ENCODE measurements around the gene PRKN. TPM values are rescaled to one million over a fixed set of nuclear protein-coding genes. Genes with fewer than 3 reads are reported as not detected.

Gene PRKN
- total and polyA plus RNA-seq, 3 experiments from 2014 or later, result 0.22 to 1.0 (median 0.55) TPM

GRCh38 chr6:162625846-162626540, 101.6 kb downstream of the PRKN start:
- Mint-ChIP-seq H3K27me3 (peaks cover 0 to 2% of the 10 kb centered on the region in 2 donors), H3K9me3 (peaks cover 0 to 26% (median 6%) of the 10 kb centered on the region in 5 donors), H3K27ac (no peak overlapping the region), H3K4me1 (no peaks in the 10 kb centered on the region), H3K36me3 (peaks cover 0 to 27% (median 1%) of the 10 kb centered on the region in 3 donors), H3K4me3 (no peak overlapping the region)
- no peaks in the 10 kb centered on the region for H3K27me3 ChIP-seq (ENCODE audit: insufficient read depth, low read length, poor library complexity, severe bottlenecking)
- H3K27ac ChIP-seq (ENCODE audit: low read depth, low read length), result no peak overlapping the region
- POLR2A ChIA-PET, result no interaction called here
- no peak for DNase-seq
- H3K36me3 ChIP-seq (ENCODE audit: insufficient read depth, low read length), result no peaks in the 10 kb centered on the region
- no peaks in the 10 kb centered on the region for H3K9me3 ChIP-seq (ENCODE audit: low read length)
- no peak overlapping the region for H3K4me3 ChIP-seq (ENCODE audit: low read length)
- no peaks in the 10 kb centered on the region for H3K4me1 ChIP-seq (ENCODE audit: insufficient read depth, low read length)
- CTCF ChIA-PET, result no interaction called here

DNA sequence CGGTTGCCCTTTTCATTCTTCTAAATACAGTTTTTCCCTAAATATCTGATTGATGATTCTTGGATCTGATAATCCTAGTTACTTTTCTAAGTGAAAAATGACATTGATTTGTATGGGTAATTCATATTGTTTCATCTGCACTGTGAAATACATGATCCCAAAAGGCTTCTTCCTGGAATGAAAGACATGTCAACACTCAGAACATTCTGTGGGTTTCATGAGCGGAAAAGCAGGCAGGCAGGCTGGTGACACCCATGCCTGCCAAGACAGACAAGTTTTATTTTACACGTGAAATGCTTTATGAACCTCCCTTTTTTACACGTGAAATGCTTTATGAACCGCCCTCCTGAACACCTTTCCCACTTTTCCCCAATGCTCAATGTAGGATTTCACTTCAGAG, 105.0 kb downstream of the PRKN start:
- no peak overlapping the region for H3K27ac Mint-ChIP-seq
- H3K36me3 Mint-ChIP-seq, result peaks cover 0 to 19% (median 1%) of the 10 kb centered on the region in 3 donors

DNA sequence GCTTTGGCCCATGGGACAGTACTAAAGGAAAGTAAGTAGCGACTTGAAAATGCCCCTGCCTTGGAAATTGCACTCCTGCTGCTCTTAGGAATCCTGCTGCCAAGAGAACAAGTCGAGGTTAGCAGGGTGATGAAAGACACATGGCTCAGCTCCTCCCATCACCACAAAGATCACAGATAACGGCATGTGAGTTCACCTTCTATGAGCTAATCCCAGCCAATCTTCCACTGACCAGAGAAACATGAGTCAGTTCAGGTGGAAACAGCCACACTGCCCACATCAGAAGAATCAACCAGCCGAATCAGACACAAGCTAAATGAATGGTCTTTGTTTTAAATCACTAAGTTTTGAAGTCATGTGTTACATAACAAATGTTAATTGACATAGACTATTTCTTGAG, 106.3 kb downstream of the PRKN start:
- Mint-ChIP-seq H3K36me3 (peaks cover 0 to 12% (median 1%) of the 10 kb centered on the region in 3 donors), H3K27me3 (peaks cover 0 to 2% of the 10 kb centered on the region in 2 donors), H3K27ac (no peak overlapping the region), H3K9me3 (peaks cover 0 to 9% (median 4%) of the 10 kb centered on the region in 5 donors), H3K4me3 (no peak overlapping the region), H3K4me1 (no peaks in the 10 kb centered on the region)
- H3K36me3 ChIP-seq (ENCODE audit: insufficient read depth, low read length), result no peaks in the 10 kb centered on the region
- H3K27me3 ChIP-seq (ENCODE audit: insufficient read depth, low read length, poor library complexity, severe bottlenecking), result no peaks in the 10 kb centered on the region
- H3K4me1 ChIP-seq (ENCODE audit: insufficient read depth, low read length), result no peaks in the 10 kb centered on the region
- H3K27ac ChIP-seq (ENCODE audit: low read depth, low read length), result no peak overlapping the region
- H3K4me3 ChIP-seq (ENCODE audit: low read length), result no peak overlapping the region
- no peaks in the 10 kb centered on the region for H3K9me3 ChIP-seq (ENCODE audit: low read length)
- CTCF ChIA-PET, result no interaction called here
- DNase-seq, result no peak
- POLR2A ChIA-PET, result no interaction called here

More for the DNA sequence above, 105.0 kb downstream of the PRKN start:
- no peaks in the 10 kb centered on the region for H3K9me3 ChIP-seq (ENCODE audit: low read length)
- no peaks in the 10 kb centered on the region for H3K36me3 ChIP-seq (ENCODE audit: insufficient read depth, low read length)
- ChIA-PET CTCF (no interaction called here), POLR2A (no interaction called here)
- H3K9me3 Mint-ChIP-seq, result peaks cover 0 to 9% (median 4%) of the 10 kb centered on the region in 5 donors
- no peaks in the 10 kb centered on the region for H3K4me1 ChIP-seq (ENCODE audit: insufficient read depth, low read length)
- no peak overlapping the region for H3K27ac ChIP-seq (ENCODE audit: low read depth, low read length)
- DNase-seq, result no peak
- no peaks in the 10 kb centered on the region for H3K4me1 Mint-ChIP-seq
- no peaks in the 10 kb centered on the region for H3K27me3 ChIP-seq (ENCODE audit: insufficient read depth, low read length, poor library complexity, severe bottlenecking)
- no peak overlapping the region for H3K4me3 ChIP-seq (ENCODE audit: low read length)
- H3K4me3 Mint-ChIP-seq, result no peak overlapping the region
- peaks cover 0 to 2% of the 10 kb centered on the region in 2 donors for H3K27me3 Mint-ChIP-seq

- Histone ChIP-seq H3K9me3 (ENCODE audit: low read length) (no peaks in the 10 kb centered on the region), H3K36me3 (ENCODE audit: insufficient read depth, low read length) (no peaks in the 10 kb centered on the region), H3K4me1 (ENCODE audit: insufficient read depth, low read length) (no peaks in the 10 kb centered on the region), H3K4me3 (ENCODE audit: low read length) (no peak overlapping the region), H3K27me3 (ENCODE audit: insufficient read depth, low read length, poor library complexity, severe bottlenecking) (no peaks in the 10 kb centered on the region), H3K27ac (ENCODE audit: low read depth, low read length) (no peak overlapping the region)
- Mint-ChIP-seq H3K27me3 (peaks cover 0 to 2% of the 10 kb centered on the region in 2 donors), H3K4me3 (no peak overlapping the region), H3K36me3 (peaks cover 0 to 8% (median 1%) of the 10 kb centered on the region in 3 donors), H3K4me1 (no peaks in the 10 kb centered on the region), H3K27ac (no peak overlapping the region), H3K9me3 (peaks cover 0 to 7% (median 2%) of the 10 kb centered on the region in 5 donors)
- no peak for DNase-seq
- POLR2A ChIA-PET, result no interaction called here
- CTCF ChIA-PET, result no interaction called here
Measured at GRCh38 chr6:162620073-162620472, 107.5 kb downstream of the PRKN start.

GRCh38 chr6:162618448-162619002, 109.0 kb downstream of the PRKN start:
- H3K4me3 ChIP-seq (ENCODE audit: low read length), result no peak overlapping the region

DNA sequence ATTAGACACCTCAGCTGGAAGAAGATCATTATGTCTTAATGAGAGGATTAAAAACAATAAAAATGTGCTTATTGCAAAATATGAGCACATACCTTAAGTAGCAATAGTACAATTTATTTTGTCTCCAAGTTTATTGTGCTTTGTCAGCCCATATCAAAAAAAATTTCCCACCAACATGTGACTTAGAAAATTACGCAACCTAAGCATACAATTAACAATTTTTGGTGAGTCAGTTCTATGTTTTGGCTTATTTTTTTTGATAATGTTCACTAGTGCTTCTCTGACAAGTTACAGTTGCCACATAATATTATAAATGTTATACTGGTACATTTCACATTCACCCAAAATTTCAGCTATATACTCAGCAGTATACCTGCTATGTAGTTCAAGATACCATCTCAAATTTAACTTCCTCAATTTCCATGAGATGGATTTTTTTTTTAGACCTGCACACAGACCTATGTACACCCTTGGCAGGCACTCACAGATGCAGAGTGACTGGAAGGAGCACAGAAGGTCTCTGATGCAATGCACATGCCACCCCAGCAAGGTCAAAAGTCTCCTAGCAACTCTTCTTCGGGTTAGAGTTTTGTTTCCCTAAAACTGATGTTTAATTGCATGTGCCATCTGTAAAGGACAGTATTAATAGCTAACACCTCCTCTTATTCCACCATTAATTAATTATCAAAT, 112.4 kb downstream of the PRKN start:
- CTCF ChIA-PET, result no interaction called here
- Histone ChIP-seq H3K27me3 (ENCODE audit: insufficient read depth, low read length, poor library complexity, severe bottlenecking) (no peaks in the 10 kb centered on the region), H3K4me1 (ENCODE audit: insufficient read depth, low read length) (no peaks in the 10 kb centered on the region), H3K4me3 (ENCODE audit: low read length) (no peak overlapping the region), H3K36me3 (ENCODE audit: insufficient read depth, low read length) (no peaks in the 10 kb centered on the region), H3K9me3 (ENCODE audit: low read length) (no peaks in the 10 kb centered on the region), H3K27ac (ENCODE audit: low read depth, low read length) (no peak overlapping the region)
- Mint-ChIP-seq H3K27me3 (no peaks in the 10 kb centered on the region), H3K4me1 (no peaks in the 10 kb centered on the region), H3K36me3 (peaks cover 0 to 3% (median 0%) of the 10 kb centered on the region in 3 donors), H3K4me3 (no peak overlapping the region), H3K27ac (no peak overlapping the region), H3K9me3 (peaks cover 0 to 17% (median 0%) of the 10 kb centered on the region in 5 donors)
- POLR2A ChIA-PET, result no interaction called here
- DNase-seq, result no peak

More at GRCh38 chr6:162618448-162619002, 109.0 kb downstream of the PRKN start:
- peaks cover 0 to 7% (median 0%) of the 10 kb centered on the region in 5 donors for H3K9me3 Mint-ChIP-seq
- POLR2A ChIA-PET, result no interaction called here
- H3K27ac ChIP-seq (ENCODE audit: low read depth, low read length), result no peak overlapping the region
- H3K4me3 Mint-ChIP-seq, result no peak overlapping the region
- no peaks in the 10 kb centered on the region for H3K27me3 Mint-ChIP-seq
- H3K9me3 ChIP-seq (ENCODE audit: low read length), result no peaks in the 10 kb centered on the region
- no peaks in the 10 kb centered on the region for H3K36me3 ChIP-seq (ENCODE audit: insufficient read depth, low read length)
- H3K27ac Mint-ChIP-seq, result no peak overlapping the region
- no peak for DNase-seq
- CTCF ChIA-PET, result no interaction called here
- no peaks in the 10 kb centered on the region for H3K4me1 Mint-ChIP-seq
- peaks cover 0 to 6% (median 1%) of the 10 kb centered on the region in 3 donors for H3K36me3 Mint-ChIP-seq
- no peaks in the 10 kb centered on the region for H3K4me1 ChIP-seq (ENCODE audit: insufficient read depth, low read length)
- H3K27me3 ChIP-seq (ENCODE audit: insufficient read depth, low read length, poor library complexity, severe bottlenecking), result no peaks in the 10 kb centered on the region

DNA sequence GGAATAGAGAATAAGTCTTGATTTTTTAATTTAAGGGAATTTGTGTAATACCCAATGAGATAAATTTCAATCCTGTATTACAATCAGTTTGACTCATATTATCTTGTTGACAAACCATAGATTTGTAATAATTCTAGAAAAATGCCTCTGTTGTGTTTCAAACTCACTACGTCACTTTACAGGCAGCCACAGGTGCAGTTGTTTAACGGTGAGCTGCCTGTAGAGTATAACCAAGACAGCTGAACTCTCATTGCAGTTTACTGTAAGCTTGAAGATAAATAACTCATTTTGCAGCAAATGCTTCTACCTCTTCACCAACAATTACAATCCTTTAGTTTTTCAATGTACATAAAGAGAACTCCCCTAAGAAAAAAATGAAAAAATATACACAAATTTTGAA, 114.3 kb downstream of the PRKN start:
- ChIA-PET CTCF (no interaction called here), POLR2A (no interaction called here)
- peaks cover 0 to 3% (median 0%) of the 10 kb centered on the region in 3 donors for H3K36me3 Mint-ChIP-seq

DNA sequence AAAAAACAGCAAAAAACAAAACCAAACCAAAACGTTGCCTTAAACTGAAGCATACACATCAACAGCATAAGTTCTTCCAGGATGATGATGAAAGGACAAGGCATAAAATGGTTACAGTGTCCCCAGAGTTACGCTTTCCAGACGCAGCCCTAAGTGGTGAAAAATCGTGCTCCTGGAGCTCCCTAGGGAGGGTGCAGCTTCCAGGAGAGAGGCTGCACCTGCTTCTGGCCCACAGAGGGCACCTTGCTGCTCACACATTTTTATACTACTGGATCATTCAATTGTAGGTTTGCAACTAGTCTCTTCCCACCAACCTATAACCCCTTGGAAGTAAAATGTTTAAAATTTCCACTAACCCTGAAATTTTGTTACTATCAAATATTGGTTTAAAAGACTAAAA, 115.0 kb downstream of the PRKN start:
- Histone ChIP-seq H3K9me3 (ENCODE audit: low read length) (no peaks in the 10 kb centered on the region), H3K27ac (ENCODE audit: low read depth, low read length) (no peak overlapping the region), H3K4me3 (ENCODE audit: low read length) (no peak overlapping the region), H3K36me3 (ENCODE audit: insufficient read depth, low read length) (no peaks in the 10 kb centered on the region), H3K27me3 (ENCODE audit: insufficient read depth, low read length, poor library complexity, severe bottlenecking) (no peaks in the 10 kb centered on the region), H3K4me1 (ENCODE audit: insufficient read depth, low read length) (no peaks in the 10 kb centered on the region)
- ChIA-PET POLR2A (no interaction called here), CTCF (no interaction called here)
- Mint-ChIP-seq H3K36me3 (peaks cover 0 to 3% (median 0%) of the 10 kb centered on the region in 3 donors), H3K27ac (no peak overlapping the region), H3K4me3 (no peak overlapping the region), H3K9me3 (peaks cover 0 to 17% (median 0%) of the 10 kb centered on the region in 5 donors), H3K27me3 (no peaks in the 10 kb centered on the region), H3K4me1 (no peaks in the 10 kb centered on the region)
- no peak for DNase-seq

More for the DNA sequence above, 114.3 kb downstream of the PRKN start:
- Mint-ChIP-seq H3K27ac (no peak overlapping the region), H3K27me3 (no peaks in the 10 kb centered on the region), H3K4me3 (no peak overlapping the region), H3K4me1 (no peaks in the 10 kb centered on the region), H3K9me3 (peaks cover 0 to 17% (median 0%) of the 10 kb centered on the region in 5 donors)
- DNase-seq, result no peak
- H3K4me3 ChIP-seq (ENCODE audit: low read length), result no peak overlapping the region
- H3K4me1 ChIP-seq (ENCODE audit: insufficient read depth, low read length), result no peaks in the 10 kb centered on the region
- no peaks in the 10 kb centered on the region for H3K36me3 ChIP-seq (ENCODE audit: insufficient read depth, low read length)
- H3K27me3 ChIP-seq (ENCODE audit: insufficient read depth, low read length, poor library complexity, severe bottlenecking), result no peaks in the 10 kb centered on the region
- H3K27ac ChIP-seq (ENCODE audit: low read depth, low read length), result no peak overlapping the region
- no peaks in the 10 kb centered on the region for H3K9me3 ChIP-seq (ENCODE audit: low read length)
